Right lobe of liver (tissue), 6 donors: Measurements from ENCODE around the gene FGD2. TPM values are rescaled to one million over a fixed set of nuclear protein-coding genes. Genes with fewer than 3 reads are reported as not detected.
A peak's percentile ranks its signal among the peaks of the same experiment; 100 is the strongest.

Experiments used
- ATAC-seq, 4 donors: fragments of 200-7000 bp; cut with Tn5 transposase; one replicate each; pipeline ENCODE4 v1.9.1; 2020; ENCODE audit warnings: mild to moderate bottlenecking in 4 of 4, moderate library complexity in 4 of 4
- DNase-seq, 3 donors: peaks; one replicate each; pipeline ENCODE4 v3.0.0-alpha.2; 2020
- H3K27ac ChIP-seq, 3 donors: fragments of 200-600 bp; one replicate each; pipeline ENCODE4 v1.8.0; 2022
- H3K27me3 ChIP-seq, 2 donors: fragments of 200-600 bp; one replicate each; pipeline ENCODE4 v1.8.0; 2022
- H3K36me3 ChIP-seq, 4 donors: fragments of 200-600 bp; sonication (generic) in 1 of 4; one replicate each; pipeline versions ENCODE4 v1.5.1 to v1.8.0; 2017 to 2022; ENCODE audit warnings: control low read depth in 1 of 4
- H3K4me1 ChIP-seq, 4 donors: fragments of 200-600 bp; sonication (generic) in 1 of 4; one replicate each; pipeline versions ENCODE4 v1.5.1 to v1.8.0; 2017 to 2022; ENCODE audit warnings: control low read depth in 1 of 4
- H3K4me3 ChIP-seq, 3 donors: fragments of 200-600 bp; one replicate each; pipeline ENCODE4 v1.8.0; 2022
- H3K9me3 ChIP-seq, 4 donors: fragments of 200-600 bp; sonication (generic) in 1 of 4; one replicate each; pipeline versions ENCODE4 v1.5.1 to v1.8.0; 2017 to 2022; ENCODE audit warnings: control low read depth in 1 of 4
- CTCF ChIP-seq, 4 donors: fragments of 200-600 bp in 3 of 4; fragments of 450-650 bp in 1 of 4; IDR thresholded peaks; one replicate each; pipeline versions ENCODE4 v1.5.1 to v1.8.0; 2016 to 2022; ENCODE audit warnings: antibody characterized with exemption in 4 of 4, mild to moderate bottlenecking in 2 of 4
- POLR2A ChIP-seq: fragments of 450-650 bp; IDR thresholded peaks from one replicate; pipeline ENCODE4 v1.6.1; 2017; ENCODE audit warnings: antibody characterized with exemption, mild to moderate bottlenecking
- WGBS: methylation state at CpG from one replicate; pipeline ENCODE4 v1.1.6; 2018; ENCODE audit warnings: low coverage, low lambda C conversion rate; ENCODE audit not compliant: insufficient coverage; ENCODE audit errors: missing lambda C conversion rate; 5-methylcytosine and 5-hydroxymethylcytosine counted together
- intact Hi-C, 2 donors: fragments of 100-400 bp; cut with DNase I; formaldehyde crosslinking; loops; one replicate each; pipeline versions ENCODE4 v1.11.2 to v1.14.1; 2022
- total RNA-seq, 6 experiments: library from RNA; depleted of rRNA in 2 of 6; stranded (reverse); fragments of >200 nt in 2 of 6; fragmentation: NEBNext Ultra II Directional in 3 of 6; extraction: Animal tissue kit (Norgen Biotek cat#: 25700) in 3 of 6; gene quantifications; one replicate each; pipeline versions ENCODE4 v1.1.0 to v1.2.4, GENCODE V29; 2016 to 2023
- donor health status: DM: no; HTN: yes; CAD: no.
- donor health status: DM: no; HTN: no; CAD: no.
- donor health status: DM: no; HTN: no; CAD: no.
- donor health status: DM: no; HTN: yes; CAD: no.
- donor health status: DM: no; HTN: yes; CAD: no.

The FGD2 gene
- total RNA-seq, 6 experiments from 2014 or later: 6.6 to 15.6 (median 9.6) TPM

- no peaks in the 10 kb centered on the region for H3K9me3 ChIP-seq
- no peak overlapping the region for H3K4me3 ChIP-seq
- intact Hi-C loops: loop anchor here (10.0 kb wide), 1 partner anchor 83 kb away; no protein-coding TSS in a partner anchor
- no peaks in the 10 kb centered on the region for H3K27me3 ChIP-seq
- no peak overlapping the region for H3K27ac ChIP-seq
- TF ChIP-seq CTCF (IDR thresholded peaks at IDR 0.05) (peak; percentile 6 to 32 (median 22)), POLR2A (no peak)
- no peaks in the 10 kb centered on the region for H3K4me1 ChIP-seq
- DNase-seq: peak in 1 of 3 donors; percentile 44
- ATAC-seq: peak in 1 of 4 donors; percentile 15
- peaks cover 9 to 64% (median 34%) of the 10 kb centered on the region in 4 donors for H3K36me3 ChIP-seq
- 80% methylated on average over 1 of the region's 16 CpGs for WGBS
Measured at GRCh38 chr6:36977470-36977941, 27.9 kb upstream of the FGD2 start.

GRCh38 chr6:36978421-36979346 lies 26.8 kb upstream of the FGD2 start:
- no peak for TF ChIP-seq CTCF (IDR thresholded peaks at IDR 0.05)
- no peak for TF ChIP-seq POLR2A
- peaks cover 9 to 52% (median 26%) of the 10 kb centered on the region in 4 donors for H3K36me3 ChIP-seq
- H3K9me3 ChIP-seq: no peaks in the 10 kb centered on the region
- peak in 1 of 3 donors; percentile 43 for DNase-seq
- WGBS: 91% methylated on average over 3 of the region's 11 CpGs
- no peak for ATAC-seq
- intact Hi-C loops: loop anchor here (10.0 kb wide), 1 partner anchor 84 kb away; no protein-coding TSS in a partner anchor
- no peaks in the 10 kb centered on the region for H3K27me3 ChIP-seq
- no peak overlapping the region for H3K4me3 ChIP-seq
- H3K4me1 ChIP-seq: peaks cover 0 to 6% (median 0%) of the 10 kb centered on the region in 4 donors
- H3K27ac ChIP-seq: no peak overlapping the region

- H3K4me3 ChIP-seq: no peak overlapping the region
- 22% methylated on average over 4 of the region's 4 CpGs for WGBS
- TF ChIP-seq POLR2A (no peak), CTCF (IDR thresholded peaks at IDR 0.05) (peak; percentile 44 to 60 (median 48))
- no peaks in the 10 kb centered on the region for H3K9me3 ChIP-seq
- H3K27ac ChIP-seq: no peak overlapping the region
- H3K36me3 ChIP-seq: peaks cover 9 to 46% (median 22%) of the 10 kb centered on the region in 4 donors
- DNase-seq (peak in 2 of 3 donors; percentile 49 to 54), ATAC-seq (peak; percentile 65 to 86 (median 76))
- H3K27me3 ChIP-seq: no peaks in the 10 kb centered on the region
- H3K4me1 ChIP-seq: peaks cover 0 to 12% (median 2%) of the 10 kb centered on the region in 4 donors
- intact Hi-C loops: loop anchor here (10.0 kb wide), 1 partner anchor 85 kb away; no protein-coding TSS in a partner anchor
Measured at GRCh38 chr6:36979347-36979742, 26.1 kb upstream of the FGD2 start.

GRCh38 chr6:36980129-36980528 lies 25.3 kb upstream of the FGD2 start:
- Histone ChIP-seq H3K4me3 (no peak overlapping the region), H3K9me3 (no peaks in the 10 kb centered on the region), H3K4me1 (peaks cover 0 to 16% (median 3%) of the 10 kb centered on the region in 4 donors), H3K27ac (no peak overlapping the region), H3K36me3 (peaks cover 5 to 38% (median 18%) of the 10 kb centered on the region in 4 donors), H3K27me3 (no peaks in the 10 kb centered on the region)
- DNase-seq: no peak
- TF ChIP-seq CTCF (IDR thresholded peaks at IDR 0.05) (no peak), POLR2A (no peak)
- 63% methylated on average over 2 of the region's 6 CpGs for WGBS
- ATAC-seq: no peak
- intact Hi-C loops: no loop called here
